ENCODE measurements around the gene TTC9B.

DNA sequence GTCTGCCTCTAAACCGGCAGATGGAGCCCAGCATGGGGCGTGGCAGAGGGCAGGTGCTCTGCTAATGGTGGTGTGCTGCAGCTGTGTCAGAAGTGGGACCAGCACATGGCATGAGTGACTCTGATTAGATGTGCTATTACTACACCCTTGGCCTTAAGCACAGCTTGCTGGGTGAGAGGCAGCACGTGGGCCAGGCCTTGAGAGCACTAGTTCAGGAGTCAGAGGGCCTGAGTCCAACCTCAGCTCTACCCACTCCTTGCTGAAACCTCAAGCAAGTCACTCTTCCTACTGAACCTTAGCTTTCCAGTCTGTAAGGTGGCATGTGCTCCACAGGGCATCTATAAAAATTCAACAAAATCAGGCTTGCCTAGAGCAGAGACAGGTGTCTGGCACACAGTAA, 44.2 kb upstream of the TTC9B start:
- no peak for TF ChIP-seq SP1 (CRISPR knock-in tag; conservative IDR thresholded peaks at IDR 0.05)
- TF ChIP-seq, protein P1, sequence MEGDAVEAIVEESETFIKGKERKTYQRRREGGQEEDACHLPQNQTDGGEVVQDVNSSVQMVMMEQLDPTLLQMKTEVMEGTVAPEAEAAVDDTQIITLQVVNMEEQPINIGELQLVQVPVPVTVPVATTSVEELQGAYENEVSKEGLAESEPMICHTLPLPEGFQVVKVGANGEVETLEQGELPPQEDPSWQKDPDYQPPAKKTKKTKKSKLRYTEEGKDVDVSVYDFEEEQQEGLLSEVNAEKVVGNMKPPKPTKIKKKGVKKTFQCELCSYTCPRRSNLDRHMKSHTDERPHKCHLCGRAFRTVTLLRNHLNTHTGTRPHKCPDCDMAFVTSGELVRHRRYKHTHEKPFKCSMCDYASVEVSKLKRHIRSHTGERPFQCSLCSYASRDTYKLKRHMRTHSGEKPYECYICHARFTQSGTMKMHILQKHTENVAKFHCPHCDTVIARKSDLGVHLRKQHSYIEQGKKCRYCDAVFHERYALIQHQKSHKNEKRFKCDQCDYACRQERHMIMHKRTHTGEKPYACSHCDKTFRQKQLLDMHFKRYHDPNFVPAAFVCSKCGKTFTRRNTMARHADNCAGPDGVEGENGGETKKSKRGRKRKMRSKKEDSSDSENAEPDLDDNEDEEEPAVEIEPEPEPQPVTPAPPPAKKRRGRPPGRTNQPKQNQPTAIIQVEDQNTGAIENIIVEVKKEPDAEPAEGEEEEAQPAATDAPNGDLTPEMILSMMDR (IDR thresholded peaks at IDR 0.05), result no peak
- TF ChIP-seq, protein P2, sequence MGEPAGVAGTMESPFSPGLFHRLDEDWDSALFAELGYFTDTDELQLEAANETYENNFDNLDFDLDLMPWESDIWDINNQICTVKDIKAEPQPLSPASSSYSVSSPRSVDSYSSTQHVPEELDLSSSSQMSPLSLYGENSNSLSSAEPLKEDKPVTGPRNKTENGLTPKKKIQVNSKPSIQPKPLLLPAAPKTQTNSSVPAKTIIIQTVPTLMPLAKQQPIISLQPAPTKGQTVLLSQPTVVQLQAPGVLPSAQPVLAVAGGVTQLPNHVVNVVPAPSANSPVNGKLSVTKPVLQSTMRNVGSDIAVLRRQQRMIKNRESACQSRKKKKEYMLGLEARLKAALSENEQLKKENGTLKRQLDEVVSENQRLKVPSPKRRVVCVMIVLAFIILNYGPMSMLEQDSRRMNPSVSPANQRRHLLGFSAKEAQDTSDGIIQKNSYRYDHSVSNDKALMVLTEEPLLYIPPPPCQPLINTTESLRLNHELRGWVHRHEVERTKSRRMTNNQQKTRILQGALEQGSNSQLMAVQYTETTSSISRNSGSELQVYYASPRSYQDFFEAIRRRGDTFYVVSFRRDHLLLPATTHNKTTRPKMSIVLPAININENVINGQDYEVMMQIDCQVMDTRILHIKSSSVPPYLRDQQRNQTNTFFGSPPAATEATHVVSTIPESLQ (CRISPR knock-in tag; IDR thresholded peaks at IDR 0.05), result no peak
- TF ChIP-seq, protein P3, sequence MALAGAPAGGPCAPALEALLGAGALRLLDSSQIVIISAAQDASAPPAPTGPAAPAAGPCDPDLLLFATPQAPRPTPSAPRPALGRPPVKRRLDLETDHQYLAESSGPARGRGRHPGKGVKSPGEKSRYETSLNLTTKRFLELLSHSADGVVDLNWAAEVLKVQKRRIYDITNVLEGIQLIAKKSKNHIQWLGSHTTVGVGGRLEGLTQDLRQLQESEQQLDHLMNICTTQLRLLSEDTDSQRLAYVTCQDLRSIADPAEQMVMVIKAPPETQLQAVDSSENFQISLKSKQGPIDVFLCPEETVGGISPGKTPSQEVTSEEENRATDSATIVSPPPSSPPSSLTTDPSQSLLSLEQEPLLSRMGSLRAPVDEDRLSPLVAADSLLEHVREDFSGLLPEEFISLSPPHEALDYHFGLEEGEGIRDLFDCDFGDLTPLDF (CRISPR knock-in tag; IDR thresholded peaks at IDR 0.05), result no peak
- TF ChIP-seq ZNF121 (CRISPR knock-in tag; IDR thresholded peaks at IDR 0.05), result no peak
- no peak for TF ChIP-seq CREM (CRISPR knock-in tag; IDR thresholded peaks at IDR 0.05)
- TF ChIP-seq, protein P4, sequence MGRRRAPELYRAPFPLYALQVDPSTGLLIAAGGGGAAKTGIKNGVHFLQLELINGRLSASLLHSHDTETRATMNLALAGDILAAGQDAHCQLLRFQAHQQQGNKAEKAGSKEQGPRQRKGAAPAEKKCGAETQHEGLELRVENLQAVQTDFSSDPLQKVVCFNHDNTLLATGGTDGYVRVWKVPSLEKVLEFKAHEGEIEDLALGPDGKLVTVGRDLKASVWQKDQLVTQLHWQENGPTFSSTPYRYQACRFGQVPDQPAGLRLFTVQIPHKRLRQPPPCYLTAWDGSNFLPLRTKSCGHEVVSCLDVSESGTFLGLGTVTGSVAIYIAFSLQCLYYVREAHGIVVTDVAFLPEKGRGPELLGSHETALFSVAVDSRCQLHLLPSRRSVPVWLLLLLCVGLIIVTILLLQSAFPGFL (CRISPR knock-in tag; IDR thresholded peaks at IDR 0.05; ENCODE audit: borderline replicate concordance), result no peak
- TF ChIP-seq, protein P5, sequence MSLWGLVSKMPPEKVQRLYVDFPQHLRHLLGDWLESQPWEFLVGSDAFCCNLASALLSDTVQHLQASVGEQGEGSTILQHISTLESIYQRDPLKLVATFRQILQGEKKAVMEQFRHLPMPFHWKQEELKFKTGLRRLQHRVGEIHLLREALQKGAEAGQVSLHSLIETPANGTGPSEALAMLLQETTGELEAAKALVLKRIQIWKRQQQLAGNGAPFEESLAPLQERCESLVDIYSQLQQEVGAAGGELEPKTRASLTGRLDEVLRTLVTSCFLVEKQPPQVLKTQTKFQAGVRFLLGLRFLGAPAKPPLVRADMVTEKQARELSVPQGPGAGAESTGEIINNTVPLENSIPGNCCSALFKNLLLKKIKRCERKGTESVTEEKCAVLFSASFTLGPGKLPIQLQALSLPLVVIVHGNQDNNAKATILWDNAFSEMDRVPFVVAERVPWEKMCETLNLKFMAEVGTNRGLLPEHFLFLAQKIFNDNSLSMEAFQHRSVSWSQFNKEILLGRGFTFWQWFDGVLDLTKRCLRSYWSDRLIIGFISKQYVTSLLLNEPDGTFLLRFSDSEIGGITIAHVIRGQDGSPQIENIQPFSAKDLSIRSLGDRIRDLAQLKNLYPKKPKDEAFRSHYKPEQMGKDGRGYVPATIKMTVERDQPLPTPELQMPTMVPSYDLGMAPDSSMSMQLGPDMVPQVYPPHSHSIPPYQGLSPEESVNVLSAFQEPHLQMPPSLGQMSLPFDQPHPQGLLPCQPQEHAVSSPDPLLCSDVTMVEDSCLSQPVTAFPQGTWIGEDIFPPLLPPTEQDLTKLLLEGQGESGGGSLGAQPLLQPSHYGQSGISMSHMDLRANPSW (CRISPR knock-in tag; conservative IDR thresholded peaks at IDR 0.05; ENCODE audit: low read depth), result no peak
- TF ChIP-seq TEAD4 (CRISPR knock-in tag; IDR thresholded peaks at IDR 0.05), result no peak
- no peak for TF ChIP-seq RELA (CRISPR knock-in tag; IDR thresholded peaks at IDR 0.05; ENCODE audit: borderline replicate concordance)
- TF ChIP-seq, protein P6, sequence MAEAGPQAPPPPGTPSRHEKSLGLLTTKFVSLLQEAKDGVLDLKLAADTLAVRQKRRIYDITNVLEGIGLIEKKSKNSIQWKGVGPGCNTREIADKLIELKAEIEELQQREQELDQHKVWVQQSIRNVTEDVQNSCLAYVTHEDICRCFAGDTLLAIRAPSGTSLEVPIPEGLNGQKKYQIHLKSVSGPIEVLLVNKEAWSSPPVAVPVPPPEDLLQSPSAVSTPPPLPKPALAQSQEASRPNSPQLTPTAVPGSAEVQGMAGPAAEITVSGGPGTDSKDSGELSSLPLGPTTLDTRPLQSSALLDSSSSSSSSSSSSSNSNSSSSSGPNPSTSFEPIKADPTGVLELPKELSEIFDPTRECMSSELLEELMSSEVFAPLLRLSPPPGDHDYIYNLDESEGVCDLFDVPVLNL (CRISPR knock-in tag; IDR thresholded peaks at IDR 0.05; ENCODE audit: borderline replicate concordance, low read depth), result no peak
- TF ChIP-seq, protein P7, sequence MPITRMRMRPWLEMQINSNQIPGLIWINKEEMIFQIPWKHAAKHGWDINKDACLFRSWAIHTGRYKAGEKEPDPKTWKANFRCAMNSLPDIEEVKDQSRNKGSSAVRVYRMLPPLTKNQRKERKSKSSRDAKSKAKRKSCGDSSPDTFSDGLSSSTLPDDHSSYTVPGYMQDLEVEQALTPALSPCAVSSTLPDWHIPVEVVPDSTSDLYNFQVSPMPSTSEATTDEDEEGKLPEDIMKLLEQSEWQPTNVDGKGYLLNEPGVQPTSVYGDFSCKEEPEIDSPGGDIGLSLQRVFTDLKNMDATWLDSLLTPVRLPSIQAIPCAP (CRISPR knock-in tag; IDR thresholded peaks at IDR 0.05), result no peak
- TF ChIP-seq, protein P8, sequence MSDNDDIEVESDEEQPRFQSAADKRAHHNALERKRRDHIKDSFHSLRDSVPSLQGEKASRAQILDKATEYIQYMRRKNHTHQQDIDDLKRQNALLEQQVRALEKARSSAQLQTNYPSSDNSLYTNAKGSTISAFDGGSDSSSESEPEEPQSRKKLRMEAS (CRISPR knock-in tag; IDR thresholded peaks at IDR 0.05), result no peak
